Myocyte (in vitro differentiated cells): ENCODE data around the gene FMNL2. TPM values are rescaled to one million over a fixed set of nuclear protein-coding genes. Genes with fewer than 3 reads are reported as not detected.
"Not testable (repeated sequence)": the region's sequence is repeated elsewhere in the genome, so short reads cannot be mapped to it uniquely, and the experiment has no call there.

Source experiments
- DNase-seq: peaks from one replicate; pipeline ENCODE4 v3.0.0-alpha.2; 2012; ENCODE audit warnings: low read depth
- total RNA-seq: library from RNA; depleted of rRNA; stranded (reverse); fragments of >200 nt; gene quantifications from 2 replicates; pipeline ENCODE4 v1.2.3, GENCODE V29; 2014

Gene FMNL2
- total RNA-seq, 1 donor from 2014 or later: 7.0 TPM

- no peak for DNase-seq
These were observed 37.5 kb downstream of the FMNL2 start for GRCh38 chr2:152372438-152372984.

GRCh38 chr2:152375174-152375573, 40.2 kb downstream of the FMNL2 start:
- no peak for DNase-seq

GRCh38 chr2:152376385-152376784, 41.4 kb downstream of the FMNL2 start:
- no peak for DNase-seq

- DNase-seq: no peak
These were observed 42.0 kb downstream of the FMNL2 start for GRCh38 chr2:152376968-152377367.

- DNase-seq: no peak
These were observed 44.1 kb downstream of the FMNL2 start for GRCh38 chr2:152379089-152379488.

- DNase-seq: no peak
These were observed 45.5 kb downstream of the FMNL2 start for GRCh38 chr2:152380261-152381055.

GRCh38 chr2:152383702-152384101, 48.7 kb downstream of the FMNL2 start:
- no peak for DNase-seq

GRCh38 chr2:152384992-152385391, 50.0 kb downstream of the FMNL2 start:
- no peak for DNase-seq

GRCh38 chr2:152385650-152386049, 50.7 kb downstream of the FMNL2 start:
- DNase-seq: no peak

- no peak for DNase-seq
These were observed 51.3 kb downstream of the FMNL2 start for GRCh38 chr2:152386266-152386665.

- no peak for DNase-seq
These were observed 52.1 kb downstream of the FMNL2 start for GRCh38 chr2:152387041-152387440.

- DNase-seq: not testable (repeated sequence)
These were observed 53.3 kb downstream of the FMNL2 start for GRCh38 chr2:152388269-152388668.

GRCh38 chr2:152389483-152389882, 54.5 kb downstream of the FMNL2 start:
- DNase-seq: no peak

GRCh38 chr2:152390837-152391236, 55.9 kb downstream of the FMNL2 start:
- no peak for DNase-seq

- no peak for DNase-seq
These were observed 56.3 kb downstream of the FMNL2 start for GRCh38 chr2:152391318-152391717.

GRCh38 chr2:152393377-152393776, 58.4 kb downstream of the FMNL2 start:
- no peak for DNase-seq

- DNase-seq: no peak
These were observed 59.4 kb downstream of the FMNL2 start for GRCh38 chr2:152394326-152394725.

GRCh38 chr2:152395103-152395502, 60.1 kb downstream of the FMNL2 start:
- peak; percentile 21 for DNase-seq

GRCh38 chr2:152395572-152395971, 60.6 kb downstream of the FMNL2 start:
- no peak for DNase-seq

GRCh38 chr2:152396051-152396511, 61.1 kb downstream of the FMNL2 start:
- DNase-seq: peak; percentile 52

GRCh38 chr2:152396763-152397162, 61.8 kb downstream of the FMNL2 start:
- no peak for DNase-seq

- no peak for DNase-seq
These were observed 64.0 kb downstream of the FMNL2 start for GRCh38 chr2:152399003-152399402.
